HepG2 (cell line): ENCODE data around the gene USP35. TPM values are rescaled to one million over a fixed set of nuclear protein-coding genes. Genes with fewer than 3 reads are reported as not detected.

Source experiments
- ASH2L ChIP-seq: fragments of 300-600, 200-600 bp; sonication (generic); IDR thresholded peaks from 2 replicates; pipeline ENCODE4 v1.7.0; 2017; ENCODE audit warnings: low read depth, mild to moderate bottlenecking, moderate library complexity, mixed read lengths, low read length; ENCODE audit not compliant: insufficient read length
- ATF1 ChIP-seq: IDR thresholded peaks from 2 replicates; pipeline ENCODE4 v1.6.1; 2016; ENCODE audit warnings: mild to moderate bottlenecking, control low read depth
- ERF ChIP-seq: IDR thresholded peaks from 2 replicates; pipeline ENCODE4 v1.6.1; 2018; ENCODE audit warnings: missing biosample characterization, missing genetic modification reagents
- FOXK1 ChIP-seq: sonication (generic); formaldehyde crosslinking; IDR thresholded peaks from 2 replicates; pipeline ENCODE4 v1.4.0; 2020; ENCODE audit warnings: low read depth, missing genetic modification reagents, borderline replicate concordance
- GATAD1 ChIP-seq: IDR thresholded peaks from 2 replicates; pipeline ENCODE4 v1.6.1; 2016; ENCODE audit warnings: missing genetic modification reagents, missing compliant biosample characterization
- HDAC1 ChIP-seq: sonication (generic); formaldehyde crosslinking; IDR thresholded peaks from 2 replicates; pipeline ENCODE4 v1.5.1; 2020; ENCODE audit warnings: mild to moderate bottlenecking, missing genetic modification reagents
- HDAC2 ChIP-seq: sonication (generic); formaldehyde crosslinking; IDR thresholded peaks from 2 replicates; pipeline ENCODE4 v1.4.0; 2020; ENCODE audit warnings: missing genetic modification reagents
- HNF4G ChIP-seq, 2 experiments: sonication (generic) in 1 of 2; formaldehyde crosslinking in 1 of 2; IDR thresholded peaks; 2 replicates each; pipeline versions ENCODE4 v1.4.0 to v1.6.1; 2011 to 2020; ENCODE audit warnings: borderline replicate concordance in 2 of 2, low read depth in 2 of 2, mild to moderate bottlenecking in 2 of 2, low read length in 1 of 2, missing genetic modification reagents in 1 of 2, moderate library complexity in 1 of 2
- IRF2 ChIP-seq: IDR thresholded peaks from 2 replicates; pipeline ENCODE4 v1.6.1; 2018; ENCODE audit warnings: missing genetic modification reagents, missing compliant biosample characterization
- KMT2A ChIP-seq: sonication (generic); formaldehyde crosslinking; IDR thresholded peaks from 2 replicates; pipeline ENCODE4 v1.4.0; 2020; ENCODE audit warnings: missing genetic modification reagents
- MEIS2 ChIP-seq: sonication (generic); formaldehyde crosslinking; IDR thresholded peaks from 2 replicates; pipeline ENCODE4 v1.9.0; 2021; ENCODE audit warnings: mild to moderate bottlenecking, missing genetic modification reagents
- MYNN ChIP-seq: sonication (generic); formaldehyde crosslinking; IDR thresholded peaks from 2 replicates; pipeline ENCODE4 v1.4.0; 2020; ENCODE audit warnings: mild to moderate bottlenecking, low read depth, missing genetic modification reagents
- NR3C1 ChIP-seq: sonication (generic); formaldehyde crosslinking; IDR thresholded peaks from 2 replicates; pipeline ENCODE4 v1.4.0; 2020; ENCODE audit warnings: missing genetic modification reagents
- TCF7 ChIP-seq: sonication (generic); IDR thresholded peaks from 2 replicates; pipeline ENCODE4 v1.6.1; 2016; ENCODE audit warnings: antibody characterized with exemption, low read depth
- THYN1 ChIP-seq: sonication (generic); formaldehyde crosslinking; IDR thresholded peaks from 2 replicates; pipeline ENCODE4 v1.8.1; 2023; ENCODE audit warnings: low read depth, mild to moderate bottlenecking, moderate library complexity, missing genetic modification reagents, borderline replicate concordance
- ZBTB7A ChIP-seq: sonication (generic); formaldehyde crosslinking; IDR thresholded peaks from 2 replicates; pipeline ENCODE4 v1.8.0; 2022; ENCODE audit warnings: mild to moderate bottlenecking, missing genetic modification reagents
- ZNF383 ChIP-seq: sonication (generic); formaldehyde crosslinking; IDR thresholded peaks from 2 replicates; pipeline ENCODE4 v1.4.0; 2020; ENCODE audit warnings: missing genetic modification reagents, mild to moderate bottlenecking, borderline replicate concordance
- ZNF44 ChIP-seq: sonication (generic); formaldehyde crosslinking; IDR thresholded peaks from 2 replicates; pipeline ENCODE4 v1.5.1; 2020; ENCODE audit warnings: mild to moderate bottlenecking, missing genetic modification reagents
- ZNF713 ChIP-seq: sonication (generic); formaldehyde crosslinking; IDR thresholded peaks from 2 replicates; pipeline ENCODE4 v1.4.0; 2020; ENCODE audit warnings: mild to moderate bottlenecking, missing genetic modification reagents
- ZNF788 ChIP-seq: sonication (generic); formaldehyde crosslinking; IDR thresholded peaks from 2 replicates; pipeline ENCODE4 v1.5.0; 2020; ENCODE audit warnings: mild to moderate bottlenecking, missing genetic modification reagents, borderline replicate concordance
- ZSCAN31 ChIP-seq: sonication (generic); formaldehyde crosslinking; IDR thresholded peaks from 2 replicates; pipeline ENCODE4 v1.5.0; 2020; ENCODE audit warnings: low read depth, mild to moderate bottlenecking, missing genetic modification reagents
- polyA plus RNA-seq, 8 experiments: library from polyadenylated mRNA; depleted of rRNA in 3 of 8; stranded (reverse) in 7 of 8; unstranded in 1 of 8; fragments of >200 nt; fragmentation: Illumina TruSeq in 4 of 8; extraction: Trizol in 4 of 8; gene quantifications; 2 replicates each; pipeline versions ENCODE4 v1.2.1 to v1.2.3, GENCODE V29; 2011 to 2016; ENCODE audit warnings: low read depth in 4 of 8, missing spikeins in 1 of 8, mixed read lengths in 1 of 8; ENCODE audit not compliant: insufficient read depth in 1 of 8
- total RNA-seq, 5 experiments: library from RNA; depleted of rRNA; stranded (reverse); fragments of >200 nt; fragmentation: Illumina TruSeq; extraction: Trizol; gene quantifications; 2 replicates each; pipeline ENCODE4 v1.2.3, GENCODE V29; 2016; ENCODE audit warnings: low read depth in 1 of 5
- TF ChIP-seq, protein P1 (sequence below): sonication (generic); formaldehyde crosslinking; IDR thresholded peaks from 2 replicates; pipeline ENCODE4 v1.4.0; 2020; ENCODE audit warnings: missing genetic modification reagents, low read depth, mild to moderate bottlenecking, borderline replicate concordance
- TF ChIP-seq, protein P2 (sequence below): sonication (generic); formaldehyde crosslinking; IDR thresholded peaks from 2 replicates; pipeline ENCODE4 v1.4.0; 2020; ENCODE audit warnings: mild to moderate bottlenecking, missing genetic modification reagents
- TF ChIP-seq, protein P3 (sequence below): sonication (generic); formaldehyde crosslinking; conservative IDR thresholded peaks from 2 replicates; pipeline ENCODE4 v1.8.1; 2023; ENCODE audit warnings: missing genetic modification reagents
- TF ChIP-seq, protein P4 (sequence below): sonication (generic); formaldehyde crosslinking; IDR thresholded peaks from 2 replicates; pipeline ENCODE4 v1.4.0; 2020; ENCODE audit warnings: missing genetic modification reagents, borderline replicate concordance

USP35 gene
- total and polyA plus RNA-seq, 2 of the 13 experiments (the other 11 are each of a cell fraction or from before 2014, with no cell fraction given) = 4.6 to 7.7 TPM

DNA sequence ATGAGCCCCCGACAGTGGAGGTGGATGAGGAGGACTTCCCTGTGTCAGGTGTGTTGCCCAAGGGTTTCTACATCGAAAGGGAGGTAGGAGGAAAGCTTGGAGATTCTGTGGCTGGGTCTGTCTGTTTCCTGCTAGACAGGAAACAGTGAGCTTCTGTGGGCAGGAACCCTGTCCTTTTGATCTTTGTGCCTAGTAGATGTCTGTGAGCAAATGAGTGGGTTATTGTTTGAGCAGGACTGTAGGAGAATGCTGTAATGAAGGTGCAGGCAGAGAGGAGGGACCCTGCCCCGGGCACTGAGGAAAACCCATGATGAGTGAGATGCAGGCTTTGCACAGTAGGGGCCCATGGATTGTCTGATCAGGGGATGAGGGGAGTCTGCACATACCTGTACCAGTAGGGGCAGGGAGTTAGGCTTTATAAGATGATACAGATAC is 14.0 kb downstream of the USP35 start (continued):
- TF ChIP-seq HNF4G (IDR thresholded peaks at IDR 0.05; ENCODE audit: borderline replicate concordance, low read depth, low read length) (peak; percentile 59), HNF4G (CRISPR knock-in tag; IDR thresholded peaks at IDR 0.05; ENCODE audit: borderline replicate concordance, low read depth) (peak; percentile 51; the same call in 1 of the 2 replicates), NR3C1 (no peak), ZBTB7A (CRISPR knock-in tag) (0 out of 2 replicates have a peak, but pooled peaks have one; percentile 29), MEIS2 (CRISPR knock-in tag) (peak; percentile 72; the same call in 1 of the 2 replicates), ZNF788 (CRISPR knock-in tag) (peak; percentile 37; the same call in 1 of the 2 replicates), ZNF44 (CRISPR knock-in tag) (peak; percentile 67; the same call in 1 of the 2 replicates), HDAC1 (CRISPR knock-in tag) (peak; percentile 42; the same call in 1 of the 2 replicates), HDAC2 (CRISPR knock-in tag) (peak; percentile 91), GATAD1 (CRISPR knock-in tag) (0 out of 2 replicates have a peak, but pooled peaks have one; percentile 32), THYN1 (no peak), ASH2L (peak; percentile 72), IRF2 (peak; percentile 79; the same call in 1 of the 2 replicates), KMT2A (no peak), ZNF713 (no peak), MYNN (CRISPR knock-in tag) (no peak), ERF (peak; percentile 87), FOXK1 (CRISPR knock-in tag) (0 out of 2 replicates have a peak, but pooled peaks have one; percentile 11), ATF1 (CRISPR knock-in tag) (0 out of 2 replicates have a peak, but pooled peaks have one; percentile 41), ZSCAN31 (CRISPR knock-in tag) (no peak; the same call in 1 of the 2 replicates), TCF7 (peak; percentile 72), ZNF383 (CRISPR knock-in tag) (no peak)
- TF ChIP-seq, protein P1, sequence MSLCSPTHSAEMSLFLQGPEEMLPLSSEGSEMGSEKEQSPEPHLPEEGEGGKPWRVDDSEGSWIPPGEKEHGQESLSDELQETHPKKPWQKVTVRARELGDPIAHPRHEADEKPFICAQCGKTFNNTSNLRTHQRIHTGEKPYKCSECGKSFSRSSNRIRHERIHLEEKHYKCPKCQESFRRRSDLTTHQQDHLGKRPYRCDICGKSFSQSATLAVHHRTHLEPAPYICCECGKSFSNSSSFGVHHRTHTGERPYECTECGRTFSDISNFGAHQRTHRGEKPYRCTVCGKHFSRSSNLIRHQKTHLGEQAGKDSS (CRISPR knock-in tag) = no peak
- TF ChIP-seq, protein P2, sequence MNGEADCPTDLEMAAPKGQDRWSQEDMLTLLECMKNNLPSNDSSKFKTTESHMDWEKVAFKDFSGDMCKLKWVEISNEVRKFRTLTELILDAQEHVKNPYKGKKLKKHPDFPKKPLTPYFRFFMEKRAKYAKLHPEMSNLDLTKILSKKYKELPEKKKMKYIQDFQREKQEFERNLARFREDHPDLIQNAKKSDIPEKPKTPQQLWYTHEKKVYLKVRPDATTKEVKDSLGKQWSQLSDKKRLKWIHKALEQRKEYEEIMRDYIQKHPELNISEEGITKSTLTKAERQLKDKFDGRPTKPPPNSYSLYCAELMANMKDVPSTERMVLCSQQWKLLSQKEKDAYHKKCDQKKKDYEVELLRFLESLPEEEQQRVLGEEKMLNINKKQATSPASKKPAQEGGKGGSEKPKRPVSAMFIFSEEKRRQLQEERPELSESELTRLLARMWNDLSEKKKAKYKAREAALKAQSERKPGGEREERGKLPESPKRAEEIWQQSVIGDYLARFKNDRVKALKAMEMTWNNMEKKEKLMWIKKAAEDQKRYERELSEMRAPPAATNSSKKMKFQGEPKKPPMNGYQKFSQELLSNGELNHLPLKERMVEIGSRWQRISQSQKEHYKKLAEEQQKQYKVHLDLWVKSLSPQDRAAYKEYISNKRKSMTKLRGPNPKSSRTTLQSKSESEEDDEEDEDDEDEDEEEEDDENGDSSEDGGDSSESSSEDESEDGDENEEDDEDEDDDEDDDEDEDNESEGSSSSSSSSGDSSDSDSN (CRISPR knock-in tag) = peak; percentile 58; the same call in 1 of the 2 replicates
- TF ChIP-seq, protein P3, sequence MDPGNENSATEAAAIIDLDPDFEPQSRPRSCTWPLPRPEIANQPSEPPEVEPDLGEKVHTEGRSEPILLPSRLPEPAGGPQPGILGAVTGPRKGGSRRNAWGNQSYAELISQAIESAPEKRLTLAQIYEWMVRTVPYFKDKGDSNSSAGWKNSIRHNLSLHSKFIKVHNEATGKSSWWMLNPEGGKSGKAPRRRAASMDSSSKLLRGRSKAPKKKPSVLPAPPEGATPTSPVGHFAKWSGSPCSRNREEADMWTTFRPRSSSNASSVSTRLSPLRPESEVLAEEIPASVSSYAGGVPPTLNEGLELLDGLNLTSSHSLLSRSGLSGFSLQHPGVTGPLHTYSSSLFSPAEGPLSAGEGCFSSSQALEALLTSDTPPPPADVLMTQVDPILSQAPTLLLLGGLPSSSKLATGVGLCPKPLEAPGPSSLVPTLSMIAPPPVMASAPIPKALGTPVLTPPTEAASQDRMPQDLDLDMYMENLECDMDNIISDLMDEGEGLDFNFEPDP (CRISPR knock-in tag) = no peak
- TF ChIP-seq, protein P4, sequence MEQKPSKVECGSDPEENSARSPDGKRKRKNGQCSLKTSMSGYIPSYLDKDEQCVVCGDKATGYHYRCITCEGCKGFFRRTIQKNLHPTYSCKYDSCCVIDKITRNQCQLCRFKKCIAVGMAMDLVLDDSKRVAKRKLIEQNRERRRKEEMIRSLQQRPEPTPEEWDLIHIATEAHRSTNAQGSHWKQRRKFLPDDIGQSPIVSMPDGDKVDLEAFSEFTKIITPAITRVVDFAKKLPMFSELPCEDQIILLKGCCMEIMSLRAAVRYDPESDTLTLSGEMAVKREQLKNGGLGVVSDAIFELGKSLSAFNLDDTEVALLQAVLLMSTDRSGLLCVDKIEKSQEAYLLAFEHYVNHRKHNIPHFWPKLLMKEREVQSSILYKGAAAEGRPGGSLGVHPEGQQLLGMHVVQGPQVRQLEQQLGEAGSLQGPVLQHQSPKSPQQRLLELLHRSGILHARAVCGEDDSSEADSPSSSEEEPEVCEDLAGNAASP (CRISPR knock-in tag) = peak; percentile 68; the same call in 1 of the 2 replicates
